HG03103 (cell line): Measurements from ENCODE around the gene TRPV4.

ENCODE experiments used
- ATAC-seq: cut with Tn5 transposase; IDR thresholded peaks from one replicate; pipeline ENCODE4 v1.9.1; 2021; ENCODE audit warnings: low read depth; ENCODE audit not compliant: unreplicated experiment

TRPV4 gene

GRCh38 chr12:109829667-109830066, 3.5 kb downstream of the TRPV4 start:
- ATAC-seq: no peak

GRCh38 chr12:109828754-109829511, 4.3 kb downstream of the TRPV4 start:
- ATAC-seq: no peak

DNA sequence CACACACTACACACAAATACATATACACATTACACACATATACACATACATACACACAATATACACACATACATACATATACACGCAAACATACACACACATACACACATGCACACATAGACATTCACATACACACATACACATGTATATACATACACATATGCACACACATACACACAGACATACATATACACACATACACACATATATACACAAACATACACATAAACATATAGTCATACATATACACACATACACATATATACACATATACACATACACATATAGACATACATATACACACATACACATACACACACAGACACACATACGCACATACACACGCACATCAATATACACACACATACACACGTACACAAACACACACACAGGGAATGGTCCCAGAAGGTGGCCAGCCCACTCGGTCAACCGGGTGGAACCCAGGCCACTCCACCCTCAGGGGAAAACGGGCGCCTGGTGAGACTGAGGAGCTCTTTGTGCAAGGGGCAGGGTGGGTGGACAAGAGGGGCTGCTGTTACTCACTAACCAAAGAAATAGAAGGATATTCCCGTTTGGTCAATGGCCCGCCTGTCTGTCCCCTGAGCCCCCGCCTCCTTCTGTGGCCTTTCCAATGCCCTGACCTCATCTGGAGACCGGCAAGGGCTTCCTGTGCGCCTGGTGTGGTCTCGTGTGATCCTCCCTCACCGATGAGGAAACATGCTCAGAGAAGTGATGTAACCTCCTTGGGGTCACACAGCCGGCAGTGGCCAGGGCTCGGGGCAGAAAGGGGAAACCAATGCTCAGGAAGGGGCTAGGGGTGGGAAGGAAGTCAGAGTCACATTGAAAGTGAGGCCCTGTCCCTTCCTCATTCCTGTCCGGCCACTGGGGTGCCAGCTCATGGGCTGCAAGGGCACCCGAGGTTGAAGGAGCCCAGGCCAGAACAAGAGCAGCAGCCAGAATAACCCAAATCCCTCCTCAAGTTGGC, 5.3 kb downstream of the TRPV4 start:
- no peak for ATAC-seq

DNA sequence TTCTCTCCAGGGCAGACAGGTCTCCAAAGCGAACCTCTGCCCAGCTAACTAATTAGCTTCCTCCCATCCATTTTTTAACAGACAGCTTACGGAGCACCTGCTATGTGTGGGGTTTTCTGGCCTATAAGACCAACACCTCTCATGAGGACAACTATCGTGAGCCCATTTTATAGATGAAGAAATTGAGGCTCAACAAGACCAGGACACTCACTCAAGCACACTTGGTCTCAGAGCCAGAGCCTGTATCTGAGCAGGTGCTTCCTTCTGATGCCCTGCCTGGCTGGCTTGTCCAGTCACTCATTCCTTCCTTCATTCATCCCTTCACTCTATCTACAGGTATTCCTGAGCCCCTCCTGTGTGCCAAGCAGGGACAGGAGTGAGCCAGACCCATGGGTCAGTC, 6.1 kb downstream of the TRPV4 start:
- ATAC-seq: no peak

- ATAC-seq: no peak
Measured at GRCh38 chr12:109824731-109825130, 8.5 kb downstream of the TRPV4 start.

- ATAC-seq: no peak
Measured at GRCh38 chr12:109822951-109823411, 10.2 kb downstream of the TRPV4 start.

GRCh38 chr12:109822416-109822815, 10.8 kb downstream of the TRPV4 start:
- ATAC-seq: no peak

DNA sequence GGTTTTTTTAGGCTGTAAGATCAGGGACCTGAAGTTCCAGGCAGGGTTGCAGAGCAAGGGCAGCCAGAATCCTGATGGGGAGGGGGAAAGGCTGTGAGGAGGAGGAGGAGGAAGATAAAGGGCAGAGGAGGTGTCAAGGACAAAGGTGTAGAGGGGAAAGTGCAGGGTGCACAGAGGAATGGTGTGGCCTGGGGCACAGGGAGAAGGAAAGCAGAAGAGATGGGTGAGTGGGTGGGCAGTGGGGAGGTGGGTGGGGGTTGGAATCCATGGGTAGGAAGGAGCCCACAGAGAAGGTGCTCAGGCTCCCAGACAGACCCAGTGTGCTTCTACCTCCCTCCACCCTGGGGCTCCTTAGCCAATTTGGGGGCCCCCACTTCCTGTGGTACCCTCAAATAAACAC, 11.2 kb downstream of the TRPV4 start:
- ATAC-seq: no peak

DNA sequence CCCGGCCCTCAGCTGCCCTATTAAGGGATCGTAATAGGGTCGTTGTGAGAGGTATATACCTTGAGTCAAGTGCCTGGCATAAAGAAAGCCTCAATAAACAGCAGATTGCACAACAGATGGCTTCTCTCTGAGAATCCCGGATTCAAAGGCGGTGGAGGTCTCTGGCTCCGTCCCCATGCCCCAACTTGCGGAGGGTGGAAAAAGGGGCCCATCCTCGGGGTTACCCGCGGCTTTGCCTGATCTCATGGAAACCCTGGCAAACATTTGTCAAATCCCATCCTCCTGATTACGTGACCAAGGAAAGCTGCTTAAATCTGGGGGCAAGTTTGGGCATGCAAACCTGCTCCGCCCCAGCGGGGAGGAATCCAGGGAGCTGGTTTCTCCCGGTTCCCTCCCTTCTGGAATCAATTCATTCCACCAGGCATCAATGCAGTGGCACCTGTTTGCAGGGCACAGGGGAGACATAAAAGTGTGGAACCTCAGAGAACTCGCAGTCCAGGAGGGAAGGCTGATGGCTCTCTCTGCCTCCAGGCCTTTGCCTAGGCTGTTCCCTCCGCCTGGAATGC, 12.3 kb downstream of the TRPV4 start:
- no peak for ATAC-seq

GRCh38 chr12:109818905-109819500, 14.2 kb downstream of the TRPV4 start:
- ATAC-seq: no peak

- no peak for ATAC-seq
Measured at GRCh38 chr12:109818253-109818652, 14.9 kb downstream of the TRPV4 start.

- no peak for ATAC-seq
Measured at GRCh38 chr12:109817627-109818231, 15.5 kb downstream of the TRPV4 start.

DNA sequence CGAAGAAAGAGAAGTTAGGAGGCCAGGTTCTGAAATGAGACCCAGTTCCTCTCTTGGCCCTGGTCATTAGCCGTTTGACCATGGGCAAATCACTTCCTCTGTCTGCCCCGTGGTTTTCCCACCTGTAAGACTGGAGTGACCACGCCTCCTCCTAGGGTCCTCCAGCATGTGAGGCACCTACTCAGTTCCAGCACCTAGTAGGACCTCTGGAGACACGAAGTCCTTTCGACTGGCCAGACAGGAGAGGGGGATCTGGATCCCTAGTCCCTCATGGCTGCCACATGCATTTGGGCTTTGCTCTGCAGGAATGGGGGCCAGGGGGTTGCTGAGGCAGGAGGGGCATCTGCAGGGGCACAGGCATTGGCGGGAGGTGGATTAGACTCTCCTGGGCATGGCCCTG, 16.3 kb downstream of the TRPV4 start:
- ATAC-seq: no peak

DNA sequence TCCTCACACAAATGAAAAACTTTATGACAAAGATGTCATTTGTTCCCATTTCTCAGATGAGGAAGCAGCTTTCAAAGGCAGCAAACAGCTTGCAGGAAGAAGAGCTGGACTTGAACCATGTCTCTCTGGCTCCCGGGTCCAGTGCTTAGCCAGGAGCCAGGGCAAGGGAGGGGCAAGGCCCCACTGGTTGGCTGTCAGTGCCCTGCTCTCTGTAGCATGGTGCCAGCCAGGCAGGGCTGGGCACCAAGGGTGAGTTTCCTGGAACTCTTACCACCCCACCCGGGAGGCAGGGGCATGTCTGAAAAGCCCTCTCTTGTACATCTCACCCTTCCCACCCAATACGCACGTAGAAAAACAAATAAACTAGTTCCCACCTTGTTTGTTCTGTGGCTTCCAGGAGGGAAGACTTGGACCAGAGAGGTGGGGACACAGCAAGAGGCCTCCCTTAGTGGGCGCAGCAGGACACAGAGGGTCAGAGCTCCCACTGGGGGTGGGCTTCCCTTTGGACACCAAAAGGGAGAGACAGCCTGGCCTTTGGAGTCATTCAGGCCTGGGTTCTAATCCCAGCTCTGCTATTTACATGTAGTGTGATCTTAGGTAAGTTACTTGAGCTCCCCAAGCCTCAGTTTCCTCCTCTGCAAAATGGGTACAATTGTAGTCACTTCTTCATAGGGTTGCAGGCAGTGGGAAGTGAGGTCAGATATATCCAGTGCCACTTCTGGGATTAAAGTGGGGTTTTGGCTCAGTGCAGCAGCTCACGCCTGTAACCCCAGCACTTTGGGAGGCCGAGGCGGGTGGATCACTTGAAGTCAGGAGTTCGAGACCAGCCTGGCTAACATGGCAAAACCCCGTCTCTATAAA, 17.2 kb downstream of the TRPV4 start:
- no peak for ATAC-seq

DNA sequence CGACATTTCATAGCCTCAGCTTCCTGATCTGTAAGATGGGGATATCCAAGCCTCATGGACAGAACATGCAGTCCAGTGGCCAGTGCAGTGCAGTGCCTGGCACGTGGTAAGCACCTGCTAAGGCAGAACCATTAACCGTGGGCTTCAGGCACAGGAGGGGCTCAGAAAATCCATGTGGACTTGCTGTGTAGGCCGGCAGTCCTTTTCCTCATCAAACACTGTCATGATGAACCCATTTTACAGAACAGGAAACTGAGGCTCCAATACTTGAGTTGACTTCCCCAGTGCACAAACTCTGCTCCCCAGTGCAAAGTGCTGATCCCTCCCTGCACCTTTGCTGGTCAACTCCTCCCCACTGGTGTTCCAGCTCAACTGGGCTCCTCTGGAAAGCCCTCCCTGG, 18.0 kb downstream of the TRPV4 start:
- ATAC-seq: no peak

- no peak for ATAC-seq
Measured at GRCh38 chr12:109814600-109815150, 18.5 kb downstream of the TRPV4 start.

DNA sequence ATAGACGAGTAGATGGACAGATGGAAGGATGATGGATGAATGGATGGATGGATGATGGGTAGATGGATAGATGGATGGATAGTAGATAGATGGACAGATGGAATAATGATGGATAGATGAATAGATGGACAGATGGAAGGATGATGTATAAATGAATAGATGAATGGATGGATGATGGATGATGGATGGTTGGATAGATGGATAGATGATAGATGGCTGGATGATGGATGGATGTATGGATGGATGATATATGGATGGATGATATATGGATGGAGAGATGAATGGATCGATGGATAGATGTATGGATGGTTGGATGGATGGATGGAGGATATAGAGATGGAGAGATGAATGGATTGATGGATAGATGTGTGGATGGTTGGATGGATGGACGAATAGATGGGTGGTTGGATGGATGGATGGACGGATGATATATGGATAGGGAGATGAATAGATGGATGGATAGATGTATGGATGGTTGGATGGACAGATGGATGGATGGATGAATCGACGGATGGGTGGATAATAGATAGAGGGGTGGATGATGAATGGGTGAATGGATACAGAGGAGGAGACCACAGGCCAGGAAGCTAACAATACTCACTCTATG, 19.3 kb downstream of the TRPV4 start:
- no peak for ATAC-seq

GRCh38 chr12:109811624-109811995, 21.6 kb downstream of the TRPV4 start:
- ATAC-seq: no peak
